ENCODE measurements around the gene ATP5PO. TPM values are rescaled to one million over a fixed set of nuclear protein-coding genes. Genes with fewer than 3 reads are reported as not detected.

Gene ATP5PO
- total RNA-seq, 2 experiments from 2014 or later = 219 to 221 TPM

DNA sequence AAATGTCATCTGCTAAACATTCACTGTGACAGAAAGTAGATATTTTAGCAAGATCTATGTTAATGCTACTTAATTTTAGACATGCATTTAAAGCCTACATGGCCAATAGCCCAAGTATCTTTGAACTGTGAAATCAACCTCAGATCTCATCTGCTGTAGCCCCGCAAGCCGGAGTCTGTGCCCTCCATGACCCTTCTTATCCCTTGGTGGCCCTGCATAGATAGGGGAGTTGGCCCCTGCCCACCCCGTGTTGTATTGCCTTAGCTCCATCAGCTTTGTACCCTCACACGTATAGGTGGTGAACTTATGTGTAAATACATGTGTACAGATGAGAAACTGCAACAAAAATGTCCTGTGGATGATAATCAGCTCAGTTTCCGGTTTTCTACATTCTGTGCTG lies 18.5 kb downstream of the ATP5PO start:
- no peaks in the 10 kb centered on the region for H3K27me3 Mint-ChIP-seq
- no peak overlapping the region for H3K4me3 Mint-ChIP-seq
- no peaks in the 10 kb centered on the region for H3K9me3 Mint-ChIP-seq
- peaks cover 16% of the 10 kb centered on the region for H3K4me1 Mint-ChIP-seq
- H3K27ac Mint-ChIP-seq = no peak overlapping the region
- H3K36me3 Mint-ChIP-seq = peaks cover 7% of the 10 kb centered on the region
- DNase-seq = no peak

- no peak for DNase-seq
- Mint-ChIP-seq H3K27me3 (no peaks in the 10 kb centered on the region), H3K9me3 (no peaks in the 10 kb centered on the region), H3K36me3 (peaks cover 4% of the 10 kb centered on the region), H3K27ac (no peak overlapping the region), H3K4me1 (peaks cover 14% of the 10 kb centered on the region), H3K4me3 (no peak overlapping the region)
These were observed 18.9 kb downstream of the ATP5PO start for GRCh38 chr21:33896691-33897090.

DNA sequence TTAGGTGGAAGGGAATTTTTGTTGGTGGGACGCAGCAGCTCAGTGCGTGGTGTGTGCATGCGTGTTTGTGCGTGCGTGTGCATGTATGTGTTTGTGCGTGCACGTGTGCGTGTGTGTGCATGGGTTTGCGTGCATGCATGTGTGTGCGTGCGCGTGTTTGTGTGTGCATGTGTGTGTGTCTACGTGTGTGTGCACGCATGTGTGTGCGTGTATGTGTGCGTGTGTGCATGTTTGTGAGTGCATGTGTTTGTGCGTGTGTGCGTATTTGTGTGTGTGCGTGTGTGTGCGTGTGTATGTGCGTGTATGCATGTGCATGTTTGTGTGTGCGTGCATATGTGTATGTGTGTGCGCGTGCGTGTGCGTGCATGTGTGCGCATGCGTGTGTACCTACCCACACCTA lies 20.2 kb downstream of the ATP5PO start:
- H3K4me3 Mint-ChIP-seq = peak overlapping the region; percentile 65
- no peaks in the 10 kb centered on the region for H3K36me3 Mint-ChIP-seq
- H3K9me3 Mint-ChIP-seq = no peaks in the 10 kb centered on the region
- no peak for DNase-seq
- H3K27ac Mint-ChIP-seq = no peak overlapping the region
- H3K27me3 Mint-ChIP-seq = no peaks in the 10 kb centered on the region
- H3K4me1 Mint-ChIP-seq = peaks cover 11% of the 10 kb centered on the region

GRCh38 chr21:33894736-33895288 lies 20.8 kb downstream of the ATP5PO start:
- H3K36me3 Mint-ChIP-seq = no peaks in the 10 kb centered on the region
- peaks cover 11% of the 10 kb centered on the region for H3K4me1 Mint-ChIP-seq
- H3K27ac Mint-ChIP-seq = peak overlapping the region; percentile 67
- peak; percentile 76 for DNase-seq
- H3K4me3 Mint-ChIP-seq = peak overlapping the region; percentile 65
- H3K27me3 Mint-ChIP-seq = no peaks in the 10 kb centered on the region
- H3K9me3 Mint-ChIP-seq = no peaks in the 10 kb centered on the region

GRCh38 chr21:33893917-33894316 lies 21.7 kb downstream of the ATP5PO start:
- Mint-ChIP-seq H3K4me3 (no peak overlapping the region), H3K27ac (no peak overlapping the region), H3K9me3 (no peaks in the 10 kb centered on the region), H3K36me3 (no peaks in the 10 kb centered on the region), H3K4me1 (peaks cover 11% of the 10 kb centered on the region), H3K27me3 (no peaks in the 10 kb centered on the region)
- DNase-seq = no peak

DNA sequence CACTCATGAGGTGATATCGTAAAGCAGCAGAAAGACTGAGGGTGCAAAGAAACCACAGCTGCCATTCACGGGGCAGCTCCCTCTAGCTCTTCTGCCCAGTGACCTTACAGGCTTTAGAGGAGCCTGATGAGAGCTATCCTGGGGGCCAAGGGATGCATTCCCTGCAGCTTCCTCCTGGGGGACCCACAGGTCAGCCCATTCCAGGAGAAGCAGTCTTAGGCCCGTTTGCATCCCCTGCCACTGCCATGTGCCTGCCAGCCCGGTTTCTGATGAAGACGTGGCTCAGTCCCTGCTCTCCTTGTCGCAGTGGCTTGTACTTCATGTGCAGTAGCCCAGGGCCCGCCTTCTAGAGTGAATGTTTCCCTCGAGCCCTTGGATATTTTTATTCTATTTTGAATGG lies 22.8 kb downstream of the ATP5PO start:
- Mint-ChIP-seq H3K27ac (no peak overlapping the region), H3K9me3 (no peaks in the 10 kb centered on the region), H3K4me3 (no peak overlapping the region), H3K27me3 (no peaks in the 10 kb centered on the region), H3K4me1 (peaks cover 11% of the 10 kb centered on the region), H3K36me3 (no peaks in the 10 kb centered on the region)
- no peak for DNase-seq

- Mint-ChIP-seq H3K27me3 (peaks cover under 1% of the 10 kb centered on the region), H3K27ac (no peak overlapping the region), H3K4me3 (no peak overlapping the region), H3K9me3 (no peaks in the 10 kb centered on the region), H3K4me1 (peaks cover 11% of the 10 kb centered on the region), H3K36me3 (no peaks in the 10 kb centered on the region)
- no peak for DNase-seq
These were observed 25.4 kb downstream of the ATP5PO start for GRCh38 chr21:33890187-33890586.

DNA sequence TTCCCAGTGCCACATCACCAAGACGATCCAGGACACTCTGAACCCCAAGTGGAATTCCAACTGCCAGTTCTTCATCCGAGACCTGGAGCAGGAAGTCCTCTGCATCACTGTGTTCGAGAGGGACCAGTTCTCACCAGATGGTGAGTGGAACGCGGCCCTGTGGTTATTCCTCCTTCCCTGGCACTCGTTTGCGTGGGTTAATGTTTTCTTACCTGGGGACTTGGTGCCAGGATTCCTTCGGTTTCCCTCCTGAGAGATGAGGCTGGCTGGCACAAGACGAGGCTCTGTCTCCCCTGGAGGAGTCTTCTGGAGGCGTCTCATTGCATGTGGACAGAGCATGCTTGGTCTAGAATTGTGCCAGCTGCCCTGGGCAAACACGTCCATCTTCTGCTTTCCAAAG lies 29.3 kb downstream of the ATP5PO start:
- H3K4me3 Mint-ChIP-seq = no peak overlapping the region
- H3K27ac Mint-ChIP-seq = no peak overlapping the region
- H3K4me1 Mint-ChIP-seq = no peaks in the 10 kb centered on the region
- H3K27me3 Mint-ChIP-seq = peaks cover 6% of the 10 kb centered on the region
- H3K9me3 Mint-ChIP-seq = no peaks in the 10 kb centered on the region
- DNase-seq = no peak
- H3K36me3 Mint-ChIP-seq = no peaks in the 10 kb centered on the region

DNA sequence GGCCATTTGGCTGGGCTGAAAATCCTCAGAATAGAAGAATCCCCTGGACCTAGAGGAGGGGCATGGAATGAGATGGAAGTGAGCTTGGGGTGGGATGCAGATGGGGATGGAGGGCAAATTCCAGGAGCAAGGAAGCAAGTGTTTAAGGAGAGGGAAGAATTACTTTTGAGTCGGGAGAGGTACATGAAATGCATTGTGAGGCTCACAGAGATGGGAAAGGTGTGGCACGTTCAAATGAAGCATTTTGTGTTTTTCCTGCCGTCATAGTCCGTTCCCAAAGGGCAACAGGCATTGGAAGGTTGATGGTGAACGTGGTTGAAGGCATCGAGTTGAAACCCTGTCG lies 30.5 kb downstream of the ATP5PO start:
- no peaks in the 10 kb centered on the region for H3K4me1 Mint-ChIP-seq
- no peaks in the 10 kb centered on the region for H3K9me3 Mint-ChIP-seq
- no peak overlapping the region for H3K4me3 Mint-ChIP-seq
- H3K27ac Mint-ChIP-seq = no peak overlapping the region
- H3K27me3 Mint-ChIP-seq = peaks cover 6% of the 10 kb centered on the region
- no peaks in the 10 kb centered on the region for H3K36me3 Mint-ChIP-seq
- DNase-seq = no peak

GRCh38 chr21:33884376-33885171 lies 31.0 kb downstream of the ATP5PO start:
- Mint-ChIP-seq H3K27ac (no peak overlapping the region), H3K9me3 (no peaks in the 10 kb centered on the region), H3K4me3 (no peak overlapping the region), H3K27me3 (peaks cover 6% of the 10 kb centered on the region), H3K36me3 (no peaks in the 10 kb centered on the region), H3K4me1 (no peaks in the 10 kb centered on the region)
- no peak for DNase-seq

DNA sequence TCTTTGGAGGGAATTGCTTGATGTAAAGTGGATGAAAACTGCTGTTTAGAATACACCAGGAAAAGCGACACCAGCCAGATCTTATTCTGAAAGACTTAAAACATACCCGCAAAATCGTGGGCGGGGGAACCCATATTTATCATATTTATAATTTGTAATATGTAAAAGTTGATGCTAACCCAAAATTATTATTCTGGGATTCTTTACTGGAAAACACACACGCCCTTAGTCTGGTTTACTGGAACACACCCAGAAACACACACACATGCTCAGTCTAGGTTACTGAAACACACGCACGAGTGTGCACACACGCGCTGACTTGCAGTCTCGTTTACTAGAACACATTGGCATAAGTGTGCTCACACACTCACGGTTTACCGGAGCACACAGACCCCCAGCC lies 32.5 kb downstream of the ATP5PO start:
- Mint-ChIP-seq H3K36me3 (no peaks in the 10 kb centered on the region), H3K4me1 (no peaks in the 10 kb centered on the region), H3K27ac (no peak overlapping the region), H3K27me3 (peaks cover 6% of the 10 kb centered on the region), H3K9me3 (no peaks in the 10 kb centered on the region), H3K4me3 (no peak overlapping the region)
- no peak for DNase-seq

DNA sequence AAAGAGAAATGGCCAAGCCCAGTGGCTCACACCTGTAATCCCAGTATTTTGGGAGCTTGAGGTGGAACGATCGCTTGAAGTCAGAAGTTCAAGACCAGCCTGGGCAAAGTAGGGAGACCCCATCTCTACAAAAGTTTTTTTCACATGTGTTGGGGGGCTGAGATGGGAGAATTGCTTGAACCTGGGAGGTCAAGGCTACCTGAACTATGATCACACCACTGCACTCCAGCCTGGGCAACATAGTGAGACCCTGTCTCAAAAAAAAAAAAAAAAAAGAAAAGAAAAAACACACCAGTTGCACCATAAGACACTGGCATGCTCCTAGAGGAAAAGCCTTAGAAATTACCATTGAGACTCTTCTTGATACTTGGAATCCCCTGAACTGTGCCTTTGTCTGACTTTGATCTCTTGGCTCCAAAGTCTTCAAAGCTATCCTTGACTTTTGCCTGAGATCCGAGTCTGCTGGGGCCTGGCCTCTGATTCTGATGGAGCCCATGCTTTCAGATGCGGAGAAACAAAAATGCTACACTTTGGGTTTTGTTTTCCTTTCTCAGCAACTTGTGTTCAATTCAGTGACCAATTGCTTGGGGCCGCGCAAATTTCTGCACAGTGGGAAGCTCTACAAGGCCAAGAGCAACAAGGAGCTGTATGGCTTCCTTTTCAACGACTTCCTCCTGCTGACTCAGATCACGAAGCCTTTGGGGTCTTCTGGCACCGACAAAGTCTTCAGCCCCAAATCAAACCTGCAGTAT lies 33.7 kb downstream of the ATP5PO start:
- no peaks in the 10 kb centered on the region for H3K9me3 Mint-ChIP-seq
- H3K36me3 Mint-ChIP-seq = no peaks in the 10 kb centered on the region
- peaks cover 6% of the 10 kb centered on the region for H3K27me3 Mint-ChIP-seq
- no peak overlapping the region for H3K4me3 Mint-ChIP-seq
- no peak for DNase-seq
- no peak overlapping the region for H3K27ac Mint-ChIP-seq
- no peaks in the 10 kb centered on the region for H3K4me1 Mint-ChIP-seq

- Mint-ChIP-seq H3K4me1 (no peaks in the 10 kb centered on the region), H3K27me3 (peaks cover 6% of the 10 kb centered on the region), H3K4me3 (no peak overlapping the region), H3K9me3 (no peaks in the 10 kb centered on the region), H3K36me3 (no peaks in the 10 kb centered on the region), H3K27ac (no peak overlapping the region)
- no peak for DNase-seq
These were observed 35.0 kb downstream of the ATP5PO start for GRCh38 chr21:33880626-33881025.

GRCh38 chr21:33878824-33879223 lies 36.8 kb downstream of the ATP5PO start:
- Mint-ChIP-seq H3K4me3 (no peak overlapping the region), H3K27me3 (no peaks in the 10 kb centered on the region), H3K27ac (no peak overlapping the region), H3K36me3 (no peaks in the 10 kb centered on the region), H3K4me1 (no peaks in the 10 kb centered on the region), H3K9me3 (no peaks in the 10 kb centered on the region)
- no peak for DNase-seq

GRCh38 chr21:33875026-33875695 lies 40.4 kb downstream of the ATP5PO start:
- no peak overlapping the region for H3K4me3 Mint-ChIP-seq
- H3K36me3 Mint-ChIP-seq = no peaks in the 10 kb centered on the region
- no peak overlapping the region for H3K27ac Mint-ChIP-seq
- no peak for DNase-seq
- no peaks in the 10 kb centered on the region for H3K4me1 Mint-ChIP-seq
- H3K27me3 Mint-ChIP-seq = no peaks in the 10 kb centered on the region
- no peaks in the 10 kb centered on the region for H3K9me3 Mint-ChIP-seq

Measured in activated naive CD8-positive, alpha-beta T cell treated with anti-CD3 and anti-CD28 coated beads for 36 hours (primary cell).